HTR-8/SVneo (cell line): ENCODE results near the gene ABLIM3.
"Not testable (repeated sequence)": the region's sequence is repeated elsewhere in the genome, so short reads cannot be mapped to it uniquely, and the experiment has no call there.

Source experiments
- DNase-seq: peaks from one replicate; pipeline ENCODE4 v3.0.0; 2011; ENCODE audit warnings: low spot score, mixed read lengths; ENCODE audit not compliant: insufficient read length
- FAIRE-seq: peaks from 2 replicates; lab custom pipeline; 2011; peaks lifted over from hg19 to GRCh38; lab: Jason Lieb, UNC

ABLIM3 gene

DNA sequence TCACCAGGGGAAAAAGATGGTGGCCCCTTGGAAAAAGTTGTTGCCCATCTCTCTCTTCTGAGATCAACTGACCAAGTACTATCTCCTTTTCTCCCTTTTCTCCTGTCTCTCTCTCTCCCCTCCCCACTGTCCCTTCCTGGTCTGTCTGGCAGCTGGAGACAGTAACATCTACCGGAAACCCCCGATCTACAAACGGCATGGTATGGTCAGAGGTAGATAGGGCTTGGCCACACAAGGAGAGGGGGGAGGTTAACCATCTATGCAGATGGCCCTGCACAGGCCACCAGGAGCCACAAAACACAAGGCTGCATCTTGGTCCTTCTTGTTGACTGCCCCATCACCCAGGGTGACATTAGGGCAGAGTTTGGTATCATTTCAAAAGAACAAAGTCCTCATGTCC lies 101.0 kb downstream of the ABLIM3 start:
- DNase-seq (no peak), FAIRE-seq (no peak)

DNA sequence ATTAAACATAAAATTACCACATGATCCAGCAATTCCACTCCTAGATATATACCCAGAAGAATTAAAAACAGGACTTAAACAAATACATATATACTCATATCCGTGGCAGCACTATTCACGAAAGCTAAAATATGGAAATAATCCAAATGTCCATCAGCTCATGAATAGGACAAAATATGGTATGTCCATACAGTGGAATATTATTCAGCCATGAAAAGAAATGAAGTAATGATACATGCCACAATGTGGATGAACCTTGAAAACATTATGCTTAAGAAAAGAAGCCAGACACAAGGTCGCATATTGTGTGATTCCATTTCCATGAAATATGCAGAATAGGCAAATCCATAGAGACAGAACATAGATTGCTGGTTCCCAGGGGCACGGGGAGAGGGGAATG lies 105.6 kb downstream of the ABLIM3 start:
- FAIRE-seq = no peak
- DNase-seq = no peak

DNA sequence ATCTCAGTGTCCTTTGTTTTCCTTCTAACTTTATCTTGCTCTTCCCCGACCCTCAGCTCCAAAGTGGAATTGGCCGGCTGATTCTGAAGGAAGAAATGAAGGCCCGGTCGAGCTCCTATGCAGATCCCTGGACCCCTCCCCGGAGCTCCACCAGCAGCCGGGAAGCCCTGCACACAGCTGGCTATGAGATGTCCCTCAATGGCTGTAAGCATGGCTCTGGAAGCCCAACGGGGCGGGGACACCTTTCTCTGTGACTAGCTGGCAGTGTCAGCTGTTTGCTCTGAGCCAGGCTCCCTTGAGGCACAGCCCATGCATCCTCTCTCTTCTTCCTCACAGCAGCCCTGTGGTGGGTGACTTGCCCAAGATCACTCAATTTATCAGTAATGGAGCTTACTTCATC lies 106.4 kb downstream of the ABLIM3 start:
- no peak for DNase-seq
- no peak for FAIRE-seq

DNA sequence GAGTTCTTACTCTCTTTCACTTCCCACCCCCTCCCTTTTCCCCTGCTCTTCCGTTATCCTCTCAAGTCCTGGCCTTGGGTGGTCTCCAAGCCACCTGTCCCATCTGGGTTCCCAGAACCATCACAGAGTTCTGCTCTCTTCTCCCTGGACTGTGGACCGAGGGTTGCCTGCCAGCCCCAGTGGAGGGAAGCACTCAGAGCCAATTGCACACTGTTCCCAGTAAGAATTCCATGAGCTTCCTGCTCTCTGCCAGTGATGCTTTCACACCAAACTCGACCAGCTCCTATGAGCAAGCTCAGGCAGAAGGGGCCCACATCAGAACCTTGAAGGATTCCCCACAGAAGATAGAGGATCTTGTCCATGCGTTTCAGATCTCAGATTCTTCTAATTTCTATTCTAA lies 110.3 kb downstream of the ABLIM3 start:
- FAIRE-seq (no peak), DNase-seq (no peak)

DNA sequence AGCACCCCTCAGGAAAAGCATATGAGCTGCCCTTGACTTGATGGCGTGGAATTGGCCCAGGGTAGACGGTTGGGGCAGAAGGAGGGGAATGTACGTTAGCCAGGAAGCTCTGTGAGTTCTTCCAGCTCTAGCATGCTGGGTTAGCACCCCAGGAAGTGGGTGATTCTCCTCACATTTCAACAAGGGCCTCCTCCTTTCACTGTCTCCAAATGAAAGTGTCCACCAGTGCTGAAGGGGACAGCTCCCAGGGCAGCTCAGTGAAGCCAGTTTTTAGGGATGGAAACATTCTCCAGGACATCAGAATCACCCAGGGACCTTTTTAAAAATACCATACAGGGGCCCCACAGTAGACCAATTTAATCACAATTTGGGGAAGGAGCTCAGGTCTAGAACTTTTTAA lies 113.2 kb downstream of the ABLIM3 start:
- DNase-seq (peak; percentile 53), FAIRE-seq (no peak)

DNA sequence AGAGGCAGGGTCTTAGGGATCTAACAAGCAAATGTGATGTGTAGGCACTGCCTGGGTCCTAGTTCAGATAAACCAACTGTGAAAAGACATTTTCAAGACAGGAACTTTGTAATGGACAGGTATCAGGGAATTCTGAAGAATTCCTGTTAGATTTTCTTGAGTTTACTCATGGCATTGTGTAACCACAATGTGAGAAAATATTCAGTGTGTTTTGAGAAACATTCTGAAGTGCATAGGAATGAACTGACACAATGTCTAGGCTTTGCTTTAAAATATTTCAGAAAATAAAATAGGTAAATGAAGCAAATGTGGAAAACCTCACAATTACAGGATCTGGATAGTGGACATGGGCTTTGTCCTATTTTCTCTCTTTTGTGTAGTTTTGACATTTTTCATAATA lies 115.2 kb downstream of the ABLIM3 start:
- no peak for FAIRE-seq

DNA sequence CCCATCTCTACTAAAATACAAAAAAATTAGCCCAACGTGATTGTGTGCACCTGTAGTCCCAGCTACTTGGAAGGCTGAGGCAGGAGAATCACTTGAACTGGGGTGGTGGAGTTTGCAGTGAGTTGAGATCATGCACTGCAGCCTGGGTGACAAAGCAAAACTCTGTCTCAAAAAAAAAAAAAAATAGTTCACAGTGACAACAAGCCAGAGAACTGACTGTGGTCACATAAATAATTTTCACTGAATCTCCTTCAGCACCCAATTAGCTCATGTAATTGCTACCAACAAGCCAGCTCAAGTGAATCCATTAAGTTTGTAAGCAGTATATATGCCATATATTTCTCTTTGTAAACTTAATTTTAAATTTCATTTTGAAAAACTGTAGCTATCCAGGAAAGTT lies 115.8 kb downstream of the ABLIM3 start:
- no peak for FAIRE-seq

More for the DNA sequence above, 115.2 kb downstream of the ABLIM3 start:
- DNase-seq = no peak

DNA sequence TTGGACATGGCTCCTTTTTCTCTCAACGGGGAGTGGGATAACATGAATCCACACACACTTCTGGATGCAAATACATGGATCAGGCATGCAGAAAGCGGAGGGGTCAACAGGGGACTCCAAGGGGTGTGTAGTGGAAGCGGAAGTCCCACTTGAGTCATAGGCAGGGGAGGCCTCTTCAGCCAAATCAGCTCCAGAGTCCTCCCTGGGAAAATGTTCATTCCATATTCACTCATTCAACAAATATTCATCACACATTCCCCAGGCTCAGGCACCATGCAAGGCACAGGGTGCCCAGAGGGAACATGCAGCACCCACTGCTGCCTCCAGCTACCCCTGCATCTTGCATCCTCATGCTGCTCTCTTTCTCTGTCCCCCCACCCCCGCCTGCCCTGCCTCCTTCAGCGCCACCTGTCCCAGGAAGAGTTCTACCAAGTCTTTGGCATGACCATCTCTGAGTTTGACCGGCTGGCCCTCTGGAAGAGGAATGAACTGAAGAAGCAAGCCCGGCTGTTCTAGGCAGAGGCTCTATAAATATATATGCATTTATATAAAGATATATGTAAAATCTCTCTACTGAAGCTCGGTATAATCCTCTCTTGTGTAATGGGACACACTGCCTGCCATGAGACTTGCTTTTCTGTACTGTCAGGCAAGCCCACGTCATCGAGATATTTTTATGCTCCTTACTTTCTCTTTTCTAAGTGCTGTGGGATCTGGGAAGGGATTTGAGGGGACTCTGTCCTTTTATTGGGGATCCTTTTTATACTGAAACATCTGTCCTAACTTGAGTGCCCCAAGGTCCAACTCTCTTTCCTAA lies 116.8 kb downstream of the ABLIM3 start:
- FAIRE-seq (no peak), DNase-seq (peak; percentile 30)

More for the DNA sequence above, 115.8 kb downstream of the ABLIM3 start:
- no peak for DNase-seq

DNA sequence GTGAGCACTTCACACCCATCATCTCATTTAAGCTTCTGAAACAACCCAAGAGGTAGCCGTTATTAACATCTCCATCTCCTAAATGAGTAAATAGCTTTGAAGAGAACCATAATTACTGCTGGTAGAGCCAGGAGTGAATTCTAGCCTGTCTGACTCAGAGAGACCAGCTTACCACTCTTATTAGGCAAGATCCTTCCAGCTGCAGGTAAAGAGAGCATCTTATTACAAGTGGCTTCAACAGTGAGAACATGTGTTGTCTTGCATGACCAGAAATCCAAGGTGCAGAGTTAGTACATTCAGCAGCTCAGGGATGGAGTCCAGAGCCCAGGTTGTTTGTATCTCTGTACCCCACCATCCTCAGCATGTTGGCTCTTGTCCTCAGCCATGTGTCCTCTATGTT lies 119.5 kb downstream of the ABLIM3 start:
- DNase-seq (no peak), FAIRE-seq (no peak)

DNA sequence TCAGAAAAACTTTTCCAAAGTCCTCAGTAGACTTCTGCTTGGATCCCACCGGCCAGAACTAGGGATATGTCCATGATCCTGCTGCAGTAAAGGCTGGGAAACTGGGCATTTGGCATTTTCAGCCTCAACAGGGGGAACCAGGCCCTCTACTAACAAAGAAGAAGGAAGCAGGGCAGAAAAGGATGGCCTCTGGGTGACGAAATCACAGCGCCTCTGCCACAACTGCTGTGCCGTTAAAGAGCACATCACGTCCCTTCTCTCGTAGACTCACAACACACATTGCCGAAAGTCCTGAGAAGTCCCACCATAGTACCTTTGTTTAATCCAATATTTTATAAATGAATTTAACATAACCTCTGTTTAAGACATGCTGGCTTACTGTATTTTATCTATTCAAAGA lies 120.0 kb downstream of the ABLIM3 start:
- no peak for DNase-seq

DNA sequence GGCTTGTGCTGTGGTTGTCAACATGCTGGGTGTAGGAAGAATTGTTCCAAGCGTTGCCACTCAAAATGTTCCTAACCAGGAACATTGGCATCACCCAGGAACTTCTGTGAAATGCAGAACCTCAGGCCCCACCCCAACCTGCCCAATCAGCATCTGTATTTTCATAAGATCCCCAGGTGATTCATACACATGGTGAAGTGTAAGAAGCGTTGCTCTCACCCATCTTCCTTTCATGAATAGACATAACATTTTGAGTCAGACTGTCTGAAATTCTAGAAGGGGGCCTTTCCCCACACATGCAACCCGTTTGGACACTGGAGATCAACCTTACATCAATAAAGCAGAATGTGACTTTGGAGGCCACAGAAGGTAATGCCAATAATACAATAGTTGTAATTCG lies 121.0 kb downstream of the ABLIM3 start:
- DNase-seq (no peak), FAIRE-seq (no peak)

More for the DNA sequence above, 120.0 kb downstream of the ABLIM3 start:
- FAIRE-seq = no peak

DNA sequence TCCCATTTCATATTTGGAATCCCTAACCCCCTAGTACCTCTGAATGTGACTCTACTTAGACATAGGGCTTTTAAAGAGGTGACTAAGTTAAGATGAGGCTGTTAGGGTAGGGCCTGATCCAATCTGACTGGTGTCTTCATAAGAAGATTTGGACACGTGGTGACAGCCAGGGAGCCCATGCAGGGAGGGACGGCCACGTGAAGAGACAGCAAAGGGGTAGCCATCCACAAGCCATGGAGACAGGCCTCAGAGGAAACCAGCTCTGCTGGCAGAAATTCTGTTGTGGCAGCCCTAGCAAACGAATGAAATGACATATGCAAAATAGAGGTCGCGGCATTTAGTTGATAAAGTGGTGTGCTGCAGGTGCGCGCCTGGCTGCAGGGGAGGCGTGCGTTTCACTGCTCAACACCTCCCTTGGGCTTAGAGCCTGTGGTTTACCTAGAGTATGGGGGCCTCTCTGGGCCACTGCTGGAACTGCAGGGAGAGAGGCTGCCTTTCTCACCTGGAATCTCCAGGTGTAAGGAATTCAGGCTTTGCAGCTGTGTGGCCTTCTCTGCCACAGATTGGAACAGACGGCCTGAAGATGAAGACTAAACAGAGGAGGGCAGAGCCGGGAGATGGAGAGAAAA lies 123.3 kb downstream of the ABLIM3 start:
- FAIRE-seq = no peak
- no peak for DNase-seq

DNA sequence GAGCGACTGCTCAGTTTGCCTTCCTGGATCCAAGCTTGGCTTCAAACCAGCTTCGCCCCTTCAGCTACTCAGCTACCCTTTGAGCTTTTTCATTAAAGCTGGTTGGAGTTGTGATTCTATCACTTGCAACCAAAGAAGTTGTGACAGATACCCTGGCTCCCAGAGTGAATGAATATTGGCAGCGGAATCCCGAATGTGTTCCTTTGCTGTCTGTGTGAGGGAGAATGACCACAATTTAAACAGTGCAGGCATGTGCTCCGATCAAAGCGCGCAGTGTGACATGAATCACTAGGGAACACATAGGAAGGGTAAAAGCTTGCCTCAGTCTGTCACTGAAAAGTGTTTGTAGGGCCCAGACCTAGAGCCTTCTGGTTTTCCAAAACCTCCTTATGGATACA lies 123.8 kb downstream of the ABLIM3 start:
- DNase-seq (no peak), FAIRE-seq (no peak)

DNA sequence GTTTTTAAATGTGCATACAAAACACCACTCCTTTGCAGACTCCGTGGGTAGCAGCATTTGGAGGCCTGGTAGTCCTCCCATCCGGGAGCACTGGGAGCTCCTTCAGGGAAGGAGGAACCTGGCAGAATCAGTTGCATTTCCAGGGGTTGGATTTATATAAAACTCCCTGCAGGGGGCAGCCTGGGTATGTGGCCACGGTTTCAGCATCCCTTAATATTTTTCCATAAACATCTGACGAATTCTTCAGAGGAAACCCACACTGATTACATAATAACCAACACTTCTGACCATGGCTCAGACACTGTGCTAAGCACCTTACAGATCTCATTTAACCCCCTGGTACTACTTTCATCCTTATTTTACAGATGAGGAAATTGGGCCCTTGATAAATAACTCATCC lies 124.3 kb downstream of the ABLIM3 start:
- DNase-seq = peak; percentile 25
- no peak for FAIRE-seq

DNA sequence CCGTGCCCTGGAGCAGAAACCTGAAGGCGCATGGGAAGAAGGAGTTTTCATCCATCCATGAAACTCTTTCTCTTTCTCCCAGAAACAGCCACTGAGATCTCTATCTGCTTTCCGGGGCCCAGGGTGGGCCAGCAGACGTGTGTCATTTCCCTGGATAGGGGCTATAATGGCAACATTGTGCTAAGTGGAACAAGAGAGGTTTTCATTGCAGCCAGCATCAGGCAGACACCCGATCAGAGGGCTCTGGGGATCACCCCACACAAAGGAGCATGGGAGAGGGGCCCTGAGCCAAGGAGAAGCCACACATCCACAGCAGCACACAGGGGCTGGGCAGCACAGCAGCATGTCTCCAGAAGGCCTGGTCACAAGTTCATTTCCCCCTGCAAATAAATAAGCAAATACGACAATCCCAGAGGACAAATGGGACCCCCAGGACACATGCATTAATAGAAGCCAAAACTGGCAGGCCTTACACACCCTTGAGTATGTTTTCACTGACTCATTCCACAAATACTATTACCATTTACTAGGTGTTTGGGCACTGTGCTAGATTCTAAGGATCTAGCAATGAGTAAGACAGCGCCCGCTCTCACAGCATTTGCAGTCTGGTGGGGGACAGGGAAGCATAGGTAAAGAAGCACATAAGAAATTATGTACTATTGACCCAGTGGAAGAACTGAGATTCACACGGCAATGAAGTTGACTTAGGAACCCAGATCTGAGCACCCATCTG lies 126.1 kb downstream of the ABLIM3 start:
- no peak for DNase-seq

DNA sequence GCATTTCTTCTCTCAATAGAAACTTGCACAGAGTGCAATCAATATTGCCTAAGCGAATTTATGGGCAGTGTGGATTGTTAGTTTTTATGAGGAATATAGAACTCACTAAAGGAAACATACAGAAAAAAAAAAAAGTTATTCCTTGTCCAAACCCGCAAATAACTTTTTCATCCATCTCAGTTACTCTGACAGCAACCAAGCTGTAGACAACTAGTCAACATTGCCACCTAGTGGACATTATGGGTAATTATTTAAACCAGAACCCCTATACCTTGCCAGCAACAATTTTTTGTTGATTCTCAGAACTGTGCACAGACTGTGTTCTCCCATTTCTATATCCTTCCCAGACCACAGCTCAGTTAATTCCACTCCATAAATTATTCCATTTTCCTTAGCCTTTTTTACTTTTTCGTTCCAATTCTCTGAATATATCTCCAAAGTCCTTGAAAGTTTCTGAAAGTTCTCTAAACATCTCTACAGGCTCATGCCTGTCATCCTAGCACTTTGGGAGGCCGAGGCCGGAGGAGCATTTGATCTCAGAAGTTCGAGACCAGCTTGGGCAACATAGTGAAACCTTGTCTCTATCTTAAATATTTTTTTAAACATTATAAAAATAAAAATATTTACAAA lies 127.8 kb downstream of the ABLIM3 start:
- peak; percentile 78 for DNase-seq
- no peak for FAIRE-seq

More for the DNA sequence above, 126.1 kb downstream of the ABLIM3 start:
- FAIRE-seq = no peak

DNA sequence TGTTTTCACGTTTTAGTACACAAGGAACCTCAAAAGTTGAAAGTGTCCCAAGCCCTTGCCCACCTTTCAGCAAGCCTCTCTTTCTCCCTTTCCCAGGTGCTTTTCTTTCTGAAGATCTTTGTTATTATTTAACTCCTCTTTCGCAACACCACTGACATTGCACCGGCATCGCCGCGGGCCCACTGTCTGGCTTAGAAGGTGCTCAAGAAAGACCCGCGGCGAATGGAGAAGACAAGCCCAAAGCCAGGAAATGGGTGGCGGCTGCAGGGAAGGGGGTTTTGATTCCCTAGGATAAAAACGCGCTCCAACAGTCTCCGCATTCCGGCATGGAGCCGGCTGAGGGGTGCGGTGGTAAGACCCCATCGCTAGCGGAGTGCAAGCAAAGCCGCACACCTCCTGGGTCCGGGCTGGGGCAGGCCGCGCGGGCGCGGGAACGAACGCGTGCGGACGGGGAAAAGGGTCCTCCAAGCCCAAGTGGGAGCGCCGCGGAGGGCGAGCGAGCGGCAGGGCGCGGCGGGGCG lies 130.0 kb downstream of the ABLIM3 start:
- DNase-seq = peak; percentile 11
- no peak for FAIRE-seq

DNA sequence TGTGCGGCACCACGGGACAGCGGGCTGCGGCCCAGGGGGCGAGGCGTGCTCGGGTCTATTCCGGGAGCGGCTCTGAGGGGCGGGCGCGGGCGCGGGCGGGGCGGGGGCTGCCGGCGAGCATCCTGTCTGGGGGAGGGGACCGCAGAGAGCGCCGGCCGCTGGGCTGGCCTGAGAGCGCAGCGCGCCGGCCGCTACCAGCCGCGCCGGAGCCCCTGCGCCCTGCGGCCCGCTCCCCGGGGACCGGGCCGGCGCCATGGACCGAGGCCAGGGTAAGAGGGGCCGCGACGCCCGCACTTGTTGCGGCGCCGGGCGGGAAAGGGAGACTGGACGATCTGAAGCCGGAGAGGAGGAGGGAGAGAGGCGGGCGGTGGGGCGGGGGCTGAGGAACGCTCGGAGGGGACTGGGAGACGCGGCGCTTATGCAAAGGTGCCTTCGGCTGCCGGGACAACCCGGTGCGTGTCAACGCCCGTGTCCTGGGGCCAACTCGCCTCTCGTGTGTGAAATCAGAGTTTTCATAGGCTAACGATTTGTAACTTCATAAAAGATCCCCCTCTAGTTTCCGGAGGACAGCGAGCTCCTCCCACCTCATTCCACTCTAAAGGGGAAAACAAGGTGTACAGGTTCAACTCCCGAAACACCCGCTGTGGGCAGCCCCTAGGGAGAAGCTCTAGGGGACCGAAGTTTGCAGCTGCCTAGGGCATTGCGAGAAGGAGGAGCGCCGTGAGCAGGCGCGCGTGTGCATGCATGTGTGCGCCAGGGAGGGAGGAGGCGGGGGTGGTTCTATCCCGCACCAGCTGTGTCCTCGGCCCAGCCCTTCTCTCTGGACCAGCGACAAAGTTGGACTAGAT lies 130.6 kb downstream of the ABLIM3 start, which contains the start of gene AFAP1L1:
TSS of gene AFAP1L1 (plus strand) at position 144 of the 848 bp plus-strand sequence. CDS start at position 254, 110 bp downstream.
- DNase-seq (peak; percentile 53), FAIRE-seq (no peak)

DNA sequence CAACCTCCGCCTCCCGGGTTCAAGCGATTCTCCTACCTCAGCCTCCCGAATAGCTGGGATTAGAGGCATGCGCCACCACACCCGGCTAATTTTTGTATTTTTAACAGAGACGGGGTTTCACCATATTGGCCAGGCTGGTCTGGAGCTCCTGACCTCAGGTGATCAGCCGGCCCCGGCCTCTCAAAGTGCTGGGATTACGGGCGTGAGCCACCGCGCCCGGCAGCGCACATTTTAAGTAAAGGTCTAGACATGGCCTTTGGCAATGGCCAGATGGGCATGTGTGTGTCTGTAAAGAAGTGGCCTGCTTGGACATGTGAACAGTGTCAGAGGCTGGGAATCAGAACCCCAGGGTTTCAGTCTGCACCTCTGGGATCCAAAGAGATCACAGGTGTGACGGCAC lies 131.5 kb downstream of the ABLIM3 start:
- DNase-seq, FAIRE-seq: not testable (repeated sequence)
